ENCODE data around the gene C1orf105. TPM values are rescaled to one million over a fixed set of nuclear protein-coding genes. Genes with fewer than 3 reads are reported as not detected.

The C1orf105 gene
- total and polyA plus RNA-seq, 4 donors, result 0.16 TPM; not detected in 3

DNA sequence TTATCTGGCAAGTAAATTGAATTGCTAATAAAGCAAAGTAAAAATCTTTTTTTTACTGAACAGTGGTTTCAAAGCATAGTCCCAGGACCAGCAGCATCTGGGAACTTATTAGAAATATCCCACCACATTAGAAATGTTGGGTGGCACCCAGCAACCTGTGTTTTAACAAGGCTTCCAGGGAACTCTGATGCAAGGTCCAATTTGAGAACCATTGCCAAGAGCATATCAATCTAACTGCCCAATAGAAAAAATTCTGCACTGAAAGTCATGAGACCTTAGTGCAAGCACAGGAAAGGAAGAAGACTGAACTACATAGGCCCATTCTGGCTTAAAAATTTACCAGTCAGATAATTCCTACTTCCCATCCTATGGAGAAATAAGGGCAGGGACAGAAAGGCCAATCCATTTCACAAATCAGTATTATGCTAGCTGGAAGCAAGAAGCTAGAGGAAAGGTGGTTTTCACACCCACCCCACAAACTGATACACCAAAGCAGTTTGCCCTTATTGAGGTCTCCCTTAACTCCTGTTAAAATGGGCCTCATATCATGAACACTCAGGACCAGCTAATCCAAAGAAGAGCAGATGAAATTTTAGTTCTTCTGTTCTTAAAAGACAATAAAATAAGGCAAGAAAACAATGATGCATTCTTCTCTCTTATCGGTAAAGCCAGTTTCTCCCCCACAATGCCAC is 17.5 kb upstream of the C1orf105 start:
- TF ChIP-seq, protein P1, sequence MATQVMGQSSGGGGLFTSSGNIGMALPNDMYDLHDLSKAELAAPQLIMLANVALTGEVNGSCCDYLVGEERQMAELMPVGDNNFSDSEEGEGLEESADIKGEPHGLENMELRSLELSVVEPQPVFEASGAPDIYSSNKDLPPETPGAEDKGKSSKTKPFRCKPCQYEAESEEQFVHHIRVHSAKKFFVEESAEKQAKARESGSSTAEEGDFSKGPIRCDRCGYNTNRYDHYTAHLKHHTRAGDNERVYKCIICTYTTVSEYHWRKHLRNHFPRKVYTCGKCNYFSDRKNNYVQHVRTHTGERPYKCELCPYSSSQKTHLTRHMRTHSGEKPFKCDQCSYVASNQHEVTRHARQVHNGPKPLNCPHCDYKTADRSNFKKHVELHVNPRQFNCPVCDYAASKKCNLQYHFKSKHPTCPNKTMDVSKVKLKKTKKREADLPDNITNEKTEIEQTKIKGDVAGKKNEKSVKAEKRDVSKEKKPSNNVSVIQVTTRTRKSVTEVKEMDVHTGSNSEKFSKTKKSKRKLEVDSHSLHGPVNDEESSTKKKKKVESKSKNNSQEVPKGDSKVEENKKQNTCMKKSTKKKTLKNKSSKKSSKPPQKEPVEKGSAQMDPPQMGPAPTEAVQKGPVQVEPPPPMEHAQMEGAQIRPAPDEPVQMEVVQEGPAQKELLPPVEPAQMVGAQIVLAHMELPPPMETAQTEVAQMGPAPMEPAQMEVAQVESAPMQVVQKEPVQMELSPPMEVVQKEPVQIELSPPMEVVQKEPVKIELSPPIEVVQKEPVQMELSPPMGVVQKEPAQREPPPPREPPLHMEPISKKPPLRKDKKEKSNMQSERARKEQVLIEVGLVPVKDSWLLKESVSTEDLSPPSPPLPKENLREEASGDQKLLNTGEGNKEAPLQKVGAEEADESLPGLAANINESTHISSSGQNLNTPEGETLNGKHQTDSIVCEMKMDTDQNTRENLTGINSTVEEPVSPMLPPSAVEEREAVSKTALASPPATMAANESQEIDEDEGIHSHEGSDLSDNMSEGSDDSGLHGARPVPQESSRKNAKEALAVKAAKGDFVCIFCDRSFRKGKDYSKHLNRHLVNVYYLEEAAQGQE (IDR thresholded peaks at IDR 0.05), result no peak
- TF ChIP-seq FOXA2 (IDR thresholded peaks at IDR 0.05) (no peak), RAD21 (IDR thresholded peaks at IDR 0.05) (no peak), FOXA1 (IDR thresholded peaks at IDR 0.05) (no peak), HNF4G (IDR thresholded peaks at IDR 0.05) (no peak), CTCF (IDR thresholded peaks at IDR 0.05; ENCODE audit: low read depth, low read length, missing input control) (no peak), JUND (IDR thresholded peaks at IDR 0.05) (no peak), RXRA (IDR thresholded peaks at IDR 0.05) (no peak), YY1 (IDR thresholded peaks at IDR 0.05) (no peak), NR2F2 (IDR thresholded peaks at IDR 0.05) (no peak), SP1 (IDR thresholded peaks at IDR 0.05) (no peak), TAF1 (conservative IDR thresholded peaks at IDR 0.05) (no peak), EGR1 (IDR thresholded peaks at IDR 0.05; ENCODE audit: low read depth in 2 of 2) (no peak), HNF4A (conservative IDR thresholded peaks at IDR 0.05) (no peak), GABPA (IDR thresholded peaks at IDR 0.05 in 1 of 2, conservative IDR thresholded peaks at IDR 0.05 in 1 of 2) (no peak)
- TF ChIP-seq, protein P2, sequence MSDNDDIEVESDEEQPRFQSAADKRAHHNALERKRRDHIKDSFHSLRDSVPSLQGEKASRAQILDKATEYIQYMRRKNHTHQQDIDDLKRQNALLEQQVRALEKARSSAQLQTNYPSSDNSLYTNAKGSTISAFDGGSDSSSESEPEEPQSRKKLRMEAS (IDR thresholded peaks at IDR 0.05), result no peak
- TF ChIP-seq, protein P3, sequence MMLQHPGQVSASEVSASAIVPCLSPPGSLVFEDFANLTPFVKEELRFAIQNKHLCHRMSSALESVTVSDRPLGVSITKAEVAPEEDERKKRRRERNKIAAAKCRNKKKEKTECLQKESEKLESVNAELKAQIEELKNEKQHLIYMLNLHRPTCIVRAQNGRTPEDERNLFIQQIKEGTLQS (IDR thresholded peaks at IDR 0.05), result no peak
- TF ChIP-seq, protein P4, sequence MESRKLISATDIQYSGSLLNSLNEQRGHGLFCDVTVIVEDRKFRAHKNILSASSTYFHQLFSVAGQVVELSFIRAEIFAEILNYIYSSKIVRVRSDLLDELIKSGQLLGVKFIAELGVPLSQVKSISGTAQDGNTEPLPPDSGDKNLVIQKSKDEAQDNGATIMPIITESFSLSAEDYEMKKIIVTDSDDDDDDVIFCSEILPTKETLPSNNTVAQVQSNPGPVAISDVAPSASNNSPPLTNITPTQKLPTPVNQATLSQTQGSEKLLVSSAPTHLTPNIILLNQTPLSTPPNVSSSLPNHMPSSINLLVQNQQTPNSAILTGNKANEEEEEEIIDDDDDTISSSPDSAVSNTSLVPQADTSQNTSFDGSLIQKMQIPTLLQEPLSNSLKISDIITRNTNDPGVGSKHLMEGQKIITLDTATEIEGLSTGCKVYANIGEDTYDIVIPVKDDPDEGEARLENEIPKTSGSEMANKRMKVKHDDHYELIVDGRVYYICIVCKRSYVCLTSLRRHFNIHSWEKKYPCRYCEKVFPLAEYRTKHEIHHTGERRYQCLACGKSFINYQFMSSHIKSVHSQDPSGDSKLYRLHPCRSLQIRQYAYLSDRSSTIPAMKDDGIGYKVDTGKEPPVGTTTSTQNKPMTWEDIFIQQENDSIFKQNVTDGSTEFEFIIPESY (IDR thresholded peaks at IDR 0.05), result no peak
- no peak overlapping the region for H3K9ac ChIP-seq (ENCODE audit: low read depth in 1 of 2, low read length in 2 of 2)
- 85% methylated on average over 1 of the region's 1 CpG for WGBS
- DNase-seq (ENCODE audit: low spot score), result no peak
- H3K27me3 ChIP-seq (ENCODE audit: control insufficient read depth in 4 of 4, insufficient read depth in 4 of 4, low read length in 3 of 4), result no peaks in the 10 kb centered on the region
- H3K9me3 ChIP-seq (ENCODE audit: control insufficient read depth in 4 of 4, low read length in 3 of 4), result no peaks in the 10 kb centered on the region
- H3K36me3 ChIP-seq (ENCODE audit: control insufficient read depth in 4 of 4, insufficient read depth in 3 of 4, low read depth in 1 of 4, low read length in 3 of 4), result no peaks in the 10 kb centered on the region
- no peak overlapping the region for H3K4me3 ChIP-seq (ENCODE audit: low read depth in 1 of 3, low read length in 3 of 3)
- H3K4me1 ChIP-seq (ENCODE audit: control insufficient read depth in 4 of 4, insufficient read depth in 4 of 4, low read length in 3 of 4), result no peaks in the 10 kb centered on the region
- no peak overlapping the region for H3K27ac ChIP-seq (ENCODE audit: low read depth in 1 of 2, low read length in 2 of 2)
